ENCODE results near the gene ARHGAP6.

GRCh38 chrX:11386812-11387211, 278.9 kb downstream of the ARHGAP6 start:
- TF ChIP-seq EZH2phosphoT487 (IDR thresholded peaks at IDR 0.05; ENCODE audit: insufficient read depth, low read depth) = no peak
- no peak for TF ChIP-seq EZH2 (IDR thresholded peaks at IDR 0.05; ENCODE audit: insufficient read depth, poor library complexity, severe bottlenecking)

Data from GM23248 (cell line).